ENCODE results near the gene AMMECR1L.

DNA sequence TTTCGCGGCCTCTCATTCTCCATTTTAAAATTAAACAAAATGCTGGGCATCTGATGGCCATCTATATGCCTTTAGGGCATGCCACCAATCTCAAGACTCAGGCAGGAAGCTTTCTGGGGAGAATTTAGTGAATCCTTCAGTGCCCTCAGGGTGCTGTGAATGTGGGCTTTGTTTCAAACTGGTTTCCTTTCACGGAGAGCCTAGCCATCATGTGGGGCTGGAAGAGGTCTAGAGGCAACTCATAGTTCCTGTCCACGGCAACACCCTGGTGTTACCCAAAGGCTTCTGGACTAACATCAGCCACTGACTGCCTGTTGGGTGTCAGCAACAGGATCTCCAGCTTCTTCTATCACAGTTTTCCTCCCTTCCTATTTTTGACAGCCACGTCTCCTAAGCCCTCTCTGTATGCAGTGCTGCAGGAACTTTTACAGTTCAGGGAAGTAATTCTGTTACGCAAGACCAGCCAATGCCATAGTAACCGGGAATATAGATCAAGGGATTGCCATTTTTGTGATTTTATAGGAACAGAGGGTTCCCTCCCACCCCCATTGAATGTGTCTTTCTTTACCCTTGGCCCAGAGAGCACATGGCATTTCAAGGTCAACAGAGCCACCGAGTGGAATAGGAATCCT, 66.8 kb downstream of the AMMECR1L start:
- TF ChIP-seq, protein P1, sequence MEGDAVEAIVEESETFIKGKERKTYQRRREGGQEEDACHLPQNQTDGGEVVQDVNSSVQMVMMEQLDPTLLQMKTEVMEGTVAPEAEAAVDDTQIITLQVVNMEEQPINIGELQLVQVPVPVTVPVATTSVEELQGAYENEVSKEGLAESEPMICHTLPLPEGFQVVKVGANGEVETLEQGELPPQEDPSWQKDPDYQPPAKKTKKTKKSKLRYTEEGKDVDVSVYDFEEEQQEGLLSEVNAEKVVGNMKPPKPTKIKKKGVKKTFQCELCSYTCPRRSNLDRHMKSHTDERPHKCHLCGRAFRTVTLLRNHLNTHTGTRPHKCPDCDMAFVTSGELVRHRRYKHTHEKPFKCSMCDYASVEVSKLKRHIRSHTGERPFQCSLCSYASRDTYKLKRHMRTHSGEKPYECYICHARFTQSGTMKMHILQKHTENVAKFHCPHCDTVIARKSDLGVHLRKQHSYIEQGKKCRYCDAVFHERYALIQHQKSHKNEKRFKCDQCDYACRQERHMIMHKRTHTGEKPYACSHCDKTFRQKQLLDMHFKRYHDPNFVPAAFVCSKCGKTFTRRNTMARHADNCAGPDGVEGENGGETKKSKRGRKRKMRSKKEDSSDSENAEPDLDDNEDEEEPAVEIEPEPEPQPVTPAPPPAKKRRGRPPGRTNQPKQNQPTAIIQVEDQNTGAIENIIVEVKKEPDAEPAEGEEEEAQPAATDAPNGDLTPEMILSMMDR (IDR thresholded peaks at IDR 0.05; ENCODE audit: low read depth, low read length, poor library complexity, severe bottlenecking), result no peak
- no peak for TF ChIP-seq EZH2phosphoT487 (IDR thresholded peaks at IDR 0.05; ENCODE audit: borderline replicate concordance, low read length)

Data from DOHH2 (cell line).